ENCODE measurements around the gene ABCD3. TPM values are rescaled to one million over a fixed set of nuclear protein-coding genes. Genes with fewer than 3 reads are reported as not detected.
"Not testable (repeated sequence)": the region's sequence is repeated elsewhere in the genome, so short reads cannot be mapped to it uniquely, and the experiment has no call there.

Gene ABCD3
- 49.8 TPM for total RNA-seq

- peak; percentile 99 for DNase-seq
Observed at GRCh38 chr1:94417978-94418663, at the start of gene ABCD3. Gene ABCD3 (plus strand): TSS chr1:94418389. CDS start chr1:94418479, 90 bp downstream.

- not testable (repeated sequence) for DNase-seq
Observed at GRCh38 chr1:94372771-94373170, 45.4 kb upstream of the ABCD3 start.

GRCh38 chr1:94373311-94373710, 44.9 kb upstream of the ABCD3 start:
- not testable (repeated sequence) for DNase-seq

- not testable (repeated sequence) for DNase-seq
Observed at GRCh38 chr1:94375666-94376065, 42.5 kb upstream of the ABCD3 start.

GRCh38 chr1:94378493-94378892, 39.7 kb upstream of the ABCD3 start:
- DNase-seq = not testable (repeated sequence)

- DNase-seq = no peak
Observed at GRCh38 chr1:94379615-94380014, 38.6 kb upstream of the ABCD3 start.

GRCh38 chr1:94382201-94382600, 36.0 kb upstream of the ABCD3 start:
- no peak for DNase-seq

- DNase-seq = no peak
Observed at GRCh38 chr1:94383966-94384408, 34.2 kb upstream of the ABCD3 start.

- DNase-seq = no peak
Observed at GRCh38 chr1:94384485-94385265, 33.5 kb upstream of the ABCD3 start.

- DNase-seq = no peak
Observed at GRCh38 chr1:94385308-94385929, 32.8 kb upstream of the ABCD3 start.

- DNase-seq = no peak
Observed at GRCh38 chr1:94389298-94389697, 28.9 kb upstream of the ABCD3 start.

GRCh38 chr1:94394247-94394646, 23.9 kb upstream of the ABCD3 start:
- DNase-seq = no peak

- DNase-seq = no peak
Observed at GRCh38 chr1:94395231-94395630, 23.0 kb upstream of the ABCD3 start.

- DNase-seq = no peak
Observed at GRCh38 chr1:94395748-94396309, 22.4 kb upstream of the ABCD3 start.

GRCh38 chr1:94396356-94397010, 21.7 kb upstream of the ABCD3 start:
- no peak for DNase-seq

- no peak for DNase-seq
Observed at GRCh38 chr1:94398356-94398755, 19.8 kb upstream of the ABCD3 start.

- no peak for DNase-seq
Observed at GRCh38 chr1:94399453-94399852, 18.7 kb upstream of the ABCD3 start.

- DNase-seq = no peak
Observed at GRCh38 chr1:94401206-94401605, 17.0 kb upstream of the ABCD3 start.

GRCh38 chr1:94406446-94406845, 11.7 kb upstream of the ABCD3 start:
- no peak for DNase-seq

GRCh38 chr1:94408104-94408830, 9.9 kb upstream of the ABCD3 start:
- DNase-seq = no peak

- no peak for DNase-seq
Observed at GRCh38 chr1:94411237-94411636, 7.0 kb upstream of the ABCD3 start.

GRCh38 chr1:94413311-94413710, 4.9 kb upstream of the ABCD3 start:
- no peak for DNase-seq

Measured in skin of body (tissue), 2 donors.